Upper lobe of right lung (tissue), 1 donor: ENCODE measurements around the gene NACC1. TPM values are rescaled to one million over a fixed set of nuclear protein-coding genes. Genes with fewer than 3 reads are reported as not detected.

Source experiments
- ATAC-seq: fragments of 200-7000 bp; cut with Tn5 transposase; one replicate; pipeline ENCODE4 v1.9.1; 2020; ENCODE audit warnings: mild to moderate bottlenecking, moderate library complexity
- DNase-seq: peaks from one replicate; pipeline ENCODE4 v3.0.0-alpha.2; 2020
- H3K27ac ChIP-seq: fragments of 200-600 bp; one replicate; pipeline ENCODE4 v1.8.0; 2022
- H3K27me3 ChIP-seq: fragments of 200-600 bp; one replicate; pipeline ENCODE4 v1.8.0; 2022; ENCODE audit warnings: mild to moderate bottlenecking
- H3K36me3 ChIP-seq: fragments of 200-600 bp; one replicate; pipeline ENCODE4 v1.8.0; 2022
- H3K4me1 ChIP-seq: fragments of 200-600 bp; one replicate; pipeline ENCODE4 v1.8.0; 2022
- H3K4me3 ChIP-seq: fragments of 200-600 bp; one replicate; pipeline ENCODE4 v1.8.0; 2022; ENCODE audit warnings: mild to moderate bottlenecking
- H3K9me3 ChIP-seq: fragments of 200-600 bp; one replicate; pipeline ENCODE4 v1.8.0; 2022
- intact Hi-C: fragments of 100-400 bp; cut with DNase I; formaldehyde crosslinking; loops from one replicate; pipeline ENCODE4 v1.11.0; 2022
- total RNA-seq: library from RNA; stranded (reverse); fragmentation: NEBNext Ultra II Directional; extraction: Animal tissue kit (Norgen Biotek cat#: 25700); gene quantifications from one replicate; pipeline ENCODE4 v1.2.1, GENCODE V29; 2021
- TF ChIP-seq, protein P1 (sequence below): fragments of 200-600 bp; IDR thresholded peaks from one replicate; pipeline ENCODE4 v1.8.0; 2022; ENCODE audit warnings: antibody characterized with exemption
- donor health status: DM: no; HTN: yes; CAD: no; lungs with severe emphysema.

The NACC1 gene
- total RNA-seq, 1 donor from 2014 or later = 39.8 TPM

DNA sequence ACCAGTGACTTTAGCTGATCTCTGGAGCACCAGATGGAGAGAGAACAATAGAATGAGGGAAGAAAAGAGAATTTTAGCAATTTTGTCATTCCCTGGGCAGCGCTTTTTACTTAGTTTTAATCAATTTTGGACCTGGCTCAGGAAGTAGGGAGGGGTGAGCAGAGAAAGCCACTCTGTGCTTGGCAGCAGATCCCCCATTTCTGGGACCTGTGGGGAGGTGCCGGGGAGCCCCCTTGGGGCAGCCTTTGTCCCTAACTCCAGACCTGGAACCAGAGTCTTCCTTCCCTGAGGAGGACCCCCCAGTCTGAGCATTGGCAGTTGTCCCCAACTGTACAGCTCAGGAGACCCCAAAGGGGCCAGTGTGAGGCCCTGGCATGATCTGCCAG lies 25.9 kb upstream of the NACC1 start:
- TF ChIP-seq, protein P1, sequence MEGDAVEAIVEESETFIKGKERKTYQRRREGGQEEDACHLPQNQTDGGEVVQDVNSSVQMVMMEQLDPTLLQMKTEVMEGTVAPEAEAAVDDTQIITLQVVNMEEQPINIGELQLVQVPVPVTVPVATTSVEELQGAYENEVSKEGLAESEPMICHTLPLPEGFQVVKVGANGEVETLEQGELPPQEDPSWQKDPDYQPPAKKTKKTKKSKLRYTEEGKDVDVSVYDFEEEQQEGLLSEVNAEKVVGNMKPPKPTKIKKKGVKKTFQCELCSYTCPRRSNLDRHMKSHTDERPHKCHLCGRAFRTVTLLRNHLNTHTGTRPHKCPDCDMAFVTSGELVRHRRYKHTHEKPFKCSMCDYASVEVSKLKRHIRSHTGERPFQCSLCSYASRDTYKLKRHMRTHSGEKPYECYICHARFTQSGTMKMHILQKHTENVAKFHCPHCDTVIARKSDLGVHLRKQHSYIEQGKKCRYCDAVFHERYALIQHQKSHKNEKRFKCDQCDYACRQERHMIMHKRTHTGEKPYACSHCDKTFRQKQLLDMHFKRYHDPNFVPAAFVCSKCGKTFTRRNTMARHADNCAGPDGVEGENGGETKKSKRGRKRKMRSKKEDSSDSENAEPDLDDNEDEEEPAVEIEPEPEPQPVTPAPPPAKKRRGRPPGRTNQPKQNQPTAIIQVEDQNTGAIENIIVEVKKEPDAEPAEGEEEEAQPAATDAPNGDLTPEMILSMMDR = no peak
- H3K4me1 ChIP-seq = peaks cover 39% of the 10 kb centered on the region
- ATAC-seq = no peak
- peaks cover 26% of the 10 kb centered on the region for H3K36me3 ChIP-seq
- no peak overlapping the region for H3K4me3 ChIP-seq
- DNase-seq = no peak
- H3K27ac ChIP-seq = peak overlapping the region; percentile 72
- intact Hi-C loops = loop anchor here (10.0 kb wide), 2 partner anchors 67 to 117 kb away; no protein-coding TSS in a partner anchor
- no peaks in the 10 kb centered on the region for H3K27me3 ChIP-seq
- H3K9me3 ChIP-seq = no peaks in the 10 kb centered on the region

DNA sequence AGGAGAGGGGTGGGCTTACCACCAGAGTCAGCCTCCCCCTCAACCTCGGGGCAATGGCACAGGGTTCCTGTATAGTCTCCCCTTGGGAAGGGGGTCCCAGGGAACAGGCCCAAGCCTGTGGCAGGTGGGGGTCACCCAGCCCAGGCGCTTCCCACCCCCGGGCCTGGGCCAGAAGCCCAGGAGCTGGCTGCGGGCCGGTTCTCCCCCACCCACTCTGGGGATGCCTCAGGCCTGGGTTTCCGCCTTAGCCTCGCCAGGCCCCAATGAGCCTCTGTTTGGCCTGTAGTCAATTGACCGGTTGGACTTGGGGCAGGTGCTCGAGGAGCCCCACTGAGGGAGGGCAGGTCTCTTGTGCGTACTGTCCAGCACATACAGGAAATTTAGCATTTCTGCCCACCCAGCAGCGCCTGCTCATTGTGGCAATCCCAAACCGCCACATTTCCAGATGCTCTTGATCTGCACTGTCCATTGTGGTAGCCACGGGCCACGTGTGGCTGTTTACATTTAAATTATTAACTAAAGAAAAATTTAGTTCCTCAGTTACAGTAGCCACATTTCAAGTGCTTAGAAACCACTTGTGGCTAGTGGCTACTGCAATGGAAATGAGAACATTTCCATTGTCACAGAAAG lies 25.3 kb upstream of the NACC1 start:
- TF ChIP-seq, protein P1 = no peak
- ATAC-seq = no peak

DNA sequence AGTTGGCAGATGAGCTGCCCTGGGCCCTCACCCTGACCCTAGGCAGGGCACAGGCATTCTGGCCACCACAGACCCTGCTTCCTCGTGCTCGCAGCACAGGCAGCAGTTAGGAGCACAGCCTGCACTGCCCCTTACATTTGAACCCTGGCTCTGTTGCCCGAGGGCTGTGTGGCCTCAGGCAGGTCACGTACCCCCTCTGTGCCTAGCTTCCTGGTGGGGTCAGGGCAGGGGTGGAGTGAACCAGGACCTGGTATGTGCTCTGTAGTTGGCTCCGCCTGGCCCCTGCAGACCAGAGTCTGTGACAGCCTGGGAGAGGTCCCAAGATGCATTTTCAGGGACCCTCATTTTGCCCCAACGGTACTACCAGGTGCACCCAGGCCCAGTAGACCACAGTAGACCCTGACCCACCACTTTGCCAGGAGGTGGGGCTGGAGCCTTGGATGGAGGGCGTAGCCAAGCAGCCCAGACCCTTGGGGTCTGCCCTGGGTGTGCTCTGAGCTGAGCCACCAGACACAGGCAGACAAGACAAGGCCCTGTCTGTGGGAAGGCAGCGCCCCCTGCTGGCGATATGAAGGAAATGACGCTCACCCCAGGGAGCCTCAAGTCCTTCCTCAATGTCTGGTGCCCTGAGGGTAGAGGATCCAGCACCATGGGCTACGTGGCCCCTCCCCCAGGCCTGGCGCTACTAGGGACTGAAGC lies 24.5 kb upstream of the NACC1 start:
- Histone ChIP-seq H3K9me3 (no peaks in the 10 kb centered on the region), H3K4me3 (no peak overlapping the region), H3K27me3 (no peaks in the 10 kb centered on the region), H3K4me1 (peaks cover 44% of the 10 kb centered on the region), H3K36me3 (peaks cover 14% of the 10 kb centered on the region), H3K27ac (peak overlapping the region; percentile 72)
- peak; percentile 88 for DNase-seq
- TF ChIP-seq, protein P1 = peak; percentile 92
- intact Hi-C loops = loop anchor here (10.0 kb wide), 2 partner anchors 69 to 119 kb away; no protein-coding TSS in a partner anchor
- ATAC-seq = peak; percentile 80

More for the DNA sequence above, 25.3 kb upstream of the NACC1 start:
- Histone ChIP-seq H3K27me3 (no peaks in the 10 kb centered on the region), H3K9me3 (no peaks in the 10 kb centered on the region), H3K36me3 (peaks cover 21% of the 10 kb centered on the region), H3K4me1 (peaks cover 39% of the 10 kb centered on the region), H3K27ac (peak overlapping the region; percentile 72), H3K4me3 (no peak overlapping the region)
- no peak for DNase-seq
- intact Hi-C loops = loop anchor here (10.0 kb wide), 2 partner anchors 68 to 118 kb away; no protein-coding TSS in a partner anchor

DNA sequence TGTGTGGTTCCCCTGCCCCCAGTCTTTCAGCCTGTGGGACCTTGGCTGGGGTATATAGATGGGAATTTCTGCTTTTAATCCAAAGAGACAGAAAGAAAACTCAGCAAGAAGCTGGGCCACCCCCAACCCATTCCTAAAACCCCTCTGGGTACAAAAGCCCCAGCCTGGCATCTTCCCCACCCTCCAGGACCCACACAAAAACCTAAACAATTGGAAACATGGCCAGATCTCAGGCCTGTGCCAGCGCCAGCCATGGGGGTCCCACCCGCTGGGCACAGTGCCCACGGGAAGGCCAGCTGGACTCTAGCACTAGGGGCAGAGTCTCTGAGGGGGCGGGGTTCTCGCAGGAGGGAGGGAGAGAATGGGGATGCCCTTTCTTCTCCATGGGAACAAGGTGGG lies 24.0 kb upstream of the NACC1 start:
- no peak overlapping the region for H3K4me3 ChIP-seq
- intact Hi-C loops = loop anchor here (10.0 kb wide), 2 partner anchors 69 to 119 kb away; no protein-coding TSS in a partner anchor
- H3K36me3 ChIP-seq = peaks cover 14% of the 10 kb centered on the region
- DNase-seq (no peak), ATAC-seq (no peak)
- H3K4me1 ChIP-seq = peaks cover 49% of the 10 kb centered on the region
- H3K27me3 ChIP-seq = no peaks in the 10 kb centered on the region
- TF ChIP-seq, protein P1 = no peak
- H3K27ac ChIP-seq = peak overlapping the region; percentile 72
- no peaks in the 10 kb centered on the region for H3K9me3 ChIP-seq

DNA sequence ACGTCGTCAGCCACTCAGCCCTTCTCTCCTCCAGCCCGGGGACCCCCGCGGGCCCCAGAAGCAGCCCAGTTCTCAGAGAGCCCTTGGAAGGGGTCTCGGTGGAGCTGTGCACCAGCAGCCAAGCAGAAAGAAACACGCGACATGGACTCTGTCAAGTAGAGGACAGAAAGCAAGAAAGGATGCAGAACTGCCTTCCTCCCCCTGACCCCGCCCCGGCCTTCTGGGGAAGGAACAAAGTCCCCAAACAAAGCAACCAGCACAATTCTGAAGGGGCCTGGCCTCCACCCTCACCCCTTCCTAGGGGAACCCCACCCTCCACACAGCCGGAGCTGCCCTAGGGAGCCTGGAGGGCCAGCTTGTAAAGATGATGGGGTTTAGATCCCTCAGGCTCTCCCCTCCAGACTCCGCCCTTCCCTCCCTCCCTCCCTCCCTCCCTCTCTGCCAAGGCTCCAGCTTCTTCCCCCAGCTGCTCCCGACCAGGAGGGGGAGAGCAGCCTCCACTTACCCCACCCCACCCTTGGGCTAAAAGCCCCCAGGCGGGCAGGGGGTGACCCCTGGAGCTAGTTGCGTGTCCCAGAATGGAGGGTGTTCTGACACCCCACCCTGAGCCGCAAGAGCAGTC lies 23.2 kb upstream of the NACC1 start:
- no peak for DNase-seq
- TF ChIP-seq, protein P1 = no peak
- Histone ChIP-seq H3K4me3 (peak overlapping the region; percentile 23), H3K27ac (no peak overlapping the region), H3K36me3 (peaks cover 14% of the 10 kb centered on the region), H3K9me3 (no peaks in the 10 kb centered on the region), H3K27me3 (no peaks in the 10 kb centered on the region), H3K4me1 (peaks cover 54% of the 10 kb centered on the region)
- intact Hi-C loops = loop anchor here (10.0 kb wide), 2 partner anchors 70 to 120 kb away; no protein-coding TSS in a partner anchor
- ATAC-seq = no peak
